NK-92 (cell line): ENCODE measurements around the gene NOMO2.
"Not testable (repeated sequence)": the region's sequence is repeated elsewhere in the genome, so short reads cannot be mapped to it uniquely, and the experiment has no call there.

Experiments
- DNase-seq: peaks from one replicate; lab custom pipeline; 2025; ENCODE audit not compliant: unreplicated experiment; lab: John Stamatoyannopoulos, UW

NOMO2 gene

DNA sequence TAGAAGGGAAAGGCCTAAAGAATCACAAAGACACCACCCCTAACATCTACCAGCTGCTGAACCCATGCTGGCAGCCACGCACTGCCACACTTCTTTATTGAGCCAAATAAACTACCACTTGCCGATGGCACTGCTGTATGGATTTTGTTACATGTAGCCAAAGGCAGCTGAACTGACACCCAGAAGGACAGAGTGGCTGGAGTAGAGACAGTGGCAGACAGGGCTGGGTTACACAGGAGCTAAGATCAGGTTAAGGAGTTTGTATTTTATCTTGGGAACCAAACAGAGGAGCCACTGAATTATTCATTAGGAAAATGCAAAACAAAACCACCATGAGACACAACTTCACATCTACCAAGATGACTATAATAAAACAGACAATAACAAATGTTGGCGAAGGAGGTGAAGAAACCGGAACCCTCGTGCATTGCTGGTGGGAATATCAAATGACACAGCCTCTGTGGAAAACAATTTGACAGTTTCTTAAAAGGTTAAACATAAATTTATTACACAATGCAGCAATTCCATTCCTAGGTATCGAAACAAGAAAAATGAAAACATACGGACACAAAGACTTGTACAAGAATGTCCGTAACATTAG lies 35.9 kb downstream of the NOMO2 start:
- not testable (repeated sequence) for DNase-seq

GRCh38 chr16:18522637-18523036 lies 39.3 kb downstream of the NOMO2 start:
- DNase-seq: not testable (repeated sequence)

DNA sequence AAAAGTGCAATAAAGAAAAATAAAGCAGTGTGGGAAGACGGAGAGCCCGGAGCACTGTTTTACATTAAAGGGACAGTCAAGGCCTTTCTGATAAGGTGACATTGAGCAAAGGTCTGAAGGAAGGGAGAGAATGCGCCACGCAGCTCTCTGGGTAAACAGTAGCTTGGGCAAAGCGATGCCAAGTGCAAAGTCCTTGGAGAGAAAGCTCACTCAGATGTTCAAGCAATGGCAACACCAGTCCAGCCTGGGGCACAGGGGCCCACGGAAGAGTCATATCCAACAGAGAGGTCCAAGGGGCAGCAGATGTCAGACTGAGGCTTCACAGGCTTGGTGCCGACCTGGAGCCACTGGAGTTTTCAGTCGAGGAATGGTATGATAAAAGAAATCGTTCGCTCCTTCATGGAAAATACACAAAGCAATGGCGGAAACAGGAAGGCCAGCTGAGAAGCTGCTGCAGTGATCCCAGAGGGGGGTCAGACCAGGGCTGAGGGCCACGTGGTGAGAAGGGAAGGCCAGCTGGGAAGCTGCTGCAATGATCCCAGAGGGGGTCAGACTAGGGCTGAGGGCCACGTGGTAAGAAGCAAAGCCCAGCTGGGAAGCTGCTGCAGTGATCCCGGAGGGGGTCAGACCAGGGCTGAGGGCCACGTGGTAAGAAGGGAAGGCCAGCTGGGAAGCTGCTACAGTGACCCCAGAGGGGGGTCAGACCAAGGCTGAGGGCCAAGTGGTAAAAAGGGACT lies 40.3 kb downstream of the NOMO2 start:
- DNase-seq: not testable (repeated sequence)

- DNase-seq: not testable (repeated sequence)
Observed at GRCh38 chr16:18518536-18519283, 43.2 kb downstream of the NOMO2 start.

DNA sequence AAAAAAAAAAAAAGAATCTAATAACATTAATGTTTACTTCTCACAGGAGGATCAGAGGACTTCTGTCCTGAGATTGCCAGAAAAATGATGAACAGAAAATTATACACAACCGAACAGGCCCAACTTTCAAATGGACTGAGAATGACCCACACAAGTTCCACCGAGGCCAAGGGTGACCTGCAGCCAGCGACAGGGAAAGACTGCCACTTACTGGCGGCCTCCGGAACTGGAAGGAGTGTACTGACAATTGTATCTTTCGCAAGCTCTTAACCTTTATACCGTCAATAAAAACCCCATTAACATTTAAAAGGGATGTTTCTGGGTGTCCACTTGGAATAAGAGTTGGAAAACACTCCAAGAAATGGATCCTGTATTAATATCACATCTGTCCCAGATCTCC lies 63.5 kb downstream of the NOMO2 start:
- not testable (repeated sequence) for DNase-seq

GRCh38 chr16:18497032-18497431 lies 64.9 kb downstream of the NOMO2 start:
- not testable (repeated sequence) for DNase-seq

DNA sequence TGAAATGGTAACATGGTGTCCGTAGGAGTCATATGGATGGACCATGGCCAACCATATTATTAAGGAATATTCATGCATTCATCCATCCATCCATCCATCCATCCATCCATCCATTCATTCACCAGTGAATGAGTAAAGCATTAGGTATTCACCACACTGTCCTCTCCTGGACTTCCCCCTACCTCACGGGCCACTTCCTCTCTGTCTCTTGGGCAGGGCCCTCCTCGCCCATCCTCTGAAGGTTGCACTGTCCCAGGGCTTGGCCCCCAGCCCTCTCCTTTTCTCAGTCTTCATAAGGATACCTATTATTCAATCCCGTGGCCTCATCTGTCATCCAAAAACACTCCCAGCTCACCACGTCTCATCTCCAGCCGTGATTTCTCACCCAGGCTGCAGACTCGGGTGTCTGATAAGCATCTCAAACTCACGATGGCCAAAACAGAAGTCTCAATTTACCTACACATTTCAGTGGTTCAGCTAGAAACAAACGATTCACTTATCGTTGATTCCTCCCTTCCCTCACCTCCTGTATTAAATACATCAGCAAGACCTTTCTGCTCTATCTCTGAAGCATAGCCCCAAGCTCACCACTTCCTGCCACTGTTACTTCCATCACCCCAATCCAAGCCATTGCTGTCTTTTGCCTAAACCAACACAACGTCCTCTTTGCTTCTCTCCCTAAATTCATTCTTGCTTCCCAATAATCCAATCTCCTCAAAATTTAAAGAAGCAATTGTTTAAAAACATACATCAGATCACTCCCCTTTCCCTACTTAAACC lies 69.6 kb downstream of the NOMO2 start:
- not testable (repeated sequence) for DNase-seq

- DNase-seq: not testable (repeated sequence)
Observed at GRCh38 chr16:18436025-18436424, 125.9 kb downstream of the NOMO2 start.

- not testable (repeated sequence) for DNase-seq
Observed at GRCh38 chr16:18415827-18416226, 146.1 kb downstream of the NOMO2 start.

- DNase-seq: not testable (repeated sequence)
Observed at GRCh38 chr16:18409532-18410293, 152.2 kb downstream of the NOMO2 start.

DNA sequence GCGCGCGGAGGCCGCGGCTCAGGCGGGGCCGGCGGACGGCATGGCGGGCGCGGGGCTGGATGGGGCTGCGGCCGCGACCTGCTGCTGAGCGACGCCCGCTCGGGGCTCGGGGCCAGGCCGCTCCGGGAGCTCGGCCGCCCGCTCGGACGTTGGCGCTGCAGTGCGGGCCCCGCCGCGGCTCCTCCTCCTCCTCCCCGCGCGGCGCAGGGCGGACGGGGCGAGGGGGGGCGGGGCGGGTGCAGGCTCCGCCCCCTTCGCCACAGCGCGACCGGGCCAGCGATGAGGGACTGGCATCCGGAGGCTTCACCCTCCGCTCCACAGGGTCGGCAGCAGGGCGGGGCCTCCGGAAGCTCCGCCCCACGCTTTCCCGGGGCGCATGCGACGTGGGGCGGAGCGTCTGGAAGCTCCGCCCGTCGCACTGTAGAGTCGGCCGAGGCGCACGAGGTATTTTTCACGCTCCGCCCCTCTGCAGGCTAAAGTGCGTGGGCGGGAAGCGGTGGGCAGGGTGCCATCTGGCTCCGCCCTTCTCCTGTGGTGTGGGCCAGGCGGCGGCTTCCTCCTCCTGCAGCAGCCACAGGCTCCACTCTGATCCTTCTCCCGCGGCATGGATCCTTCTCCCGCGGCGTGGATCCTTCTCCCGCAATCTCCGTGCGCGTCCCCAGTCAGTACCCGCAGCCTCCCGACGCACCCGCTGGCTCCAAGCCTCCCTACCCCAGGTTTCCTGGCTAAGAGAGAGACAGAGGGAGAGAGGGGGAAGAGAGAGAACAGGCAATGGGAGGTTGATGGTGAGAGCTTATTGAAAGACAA lies 159.8 kb downstream of the NOMO2 start:
- DNase-seq: not testable (repeated sequence)

DNA sequence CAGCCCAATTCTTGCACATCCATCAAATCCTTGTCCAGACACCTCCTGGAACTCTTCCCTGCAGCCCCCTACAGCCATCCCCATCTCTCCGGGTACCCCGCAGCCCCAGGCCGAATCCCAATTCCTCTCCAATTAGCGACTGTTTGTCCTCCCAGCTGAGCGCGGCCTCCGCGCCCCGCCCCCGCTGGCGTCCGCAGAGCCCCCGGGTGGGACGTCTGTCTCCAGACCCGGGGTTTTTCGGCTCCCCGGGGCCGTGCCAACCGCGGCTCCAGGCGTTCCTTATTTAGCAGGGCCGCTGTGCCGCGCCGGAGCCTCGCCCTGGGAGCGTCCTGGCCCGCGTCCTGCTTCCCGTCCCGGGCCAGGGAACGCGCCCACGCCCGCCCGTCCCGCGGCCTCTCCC lies 160.7 kb downstream of the NOMO2 start:
- not testable (repeated sequence) for DNase-seq

GRCh38 chr16:18394363-18394762 lies 167.5 kb downstream of the NOMO2 start:
- not testable (repeated sequence) for DNase-seq

- not testable (repeated sequence) for DNase-seq
Observed at GRCh38 chr16:18387767-18388166, 174.1 kb downstream of the NOMO2 start.

DNA sequence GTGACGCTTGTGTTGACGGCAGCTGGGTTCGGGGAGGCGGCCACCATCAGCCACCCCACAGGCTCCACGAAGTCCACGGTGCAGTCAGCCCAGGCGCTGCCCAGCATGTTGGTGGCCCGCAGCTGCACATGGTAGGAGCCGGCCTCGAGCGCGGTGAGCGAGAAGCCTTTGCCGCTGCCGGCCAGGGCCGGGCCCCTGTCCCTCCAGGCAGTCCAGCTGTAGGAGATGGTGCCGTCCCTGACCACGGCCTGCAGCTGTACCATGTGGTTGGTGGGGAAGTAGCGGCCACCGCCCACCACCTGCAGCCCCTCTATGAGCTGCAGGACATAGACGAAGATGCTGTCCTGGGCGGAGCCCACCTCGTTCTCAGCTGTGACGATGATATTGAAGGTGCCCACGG lies 175.4 kb downstream of the NOMO2 start:
- DNase-seq: not testable (repeated sequence)

GRCh38 chr16:18385285-18385684 lies 176.6 kb downstream of the NOMO2 start:
- DNase-seq: not testable (repeated sequence)

GRCh38 chr16:18384869-18385268 lies 177.0 kb downstream of the NOMO2 start:
- not testable (repeated sequence) for DNase-seq

GRCh38 chr16:18384098-18384636 lies 177.7 kb downstream of the NOMO2 start:
- not testable (repeated sequence) for DNase-seq

- not testable (repeated sequence) for DNase-seq
Observed at GRCh38 chr16:18382696-18383095, 179.2 kb downstream of the NOMO2 start.
